ENCODE results near the gene VAT1.
A peak's percentile ranks its signal among the peaks of the same experiment; 100 is the strongest.

Gene VAT1

DNA sequence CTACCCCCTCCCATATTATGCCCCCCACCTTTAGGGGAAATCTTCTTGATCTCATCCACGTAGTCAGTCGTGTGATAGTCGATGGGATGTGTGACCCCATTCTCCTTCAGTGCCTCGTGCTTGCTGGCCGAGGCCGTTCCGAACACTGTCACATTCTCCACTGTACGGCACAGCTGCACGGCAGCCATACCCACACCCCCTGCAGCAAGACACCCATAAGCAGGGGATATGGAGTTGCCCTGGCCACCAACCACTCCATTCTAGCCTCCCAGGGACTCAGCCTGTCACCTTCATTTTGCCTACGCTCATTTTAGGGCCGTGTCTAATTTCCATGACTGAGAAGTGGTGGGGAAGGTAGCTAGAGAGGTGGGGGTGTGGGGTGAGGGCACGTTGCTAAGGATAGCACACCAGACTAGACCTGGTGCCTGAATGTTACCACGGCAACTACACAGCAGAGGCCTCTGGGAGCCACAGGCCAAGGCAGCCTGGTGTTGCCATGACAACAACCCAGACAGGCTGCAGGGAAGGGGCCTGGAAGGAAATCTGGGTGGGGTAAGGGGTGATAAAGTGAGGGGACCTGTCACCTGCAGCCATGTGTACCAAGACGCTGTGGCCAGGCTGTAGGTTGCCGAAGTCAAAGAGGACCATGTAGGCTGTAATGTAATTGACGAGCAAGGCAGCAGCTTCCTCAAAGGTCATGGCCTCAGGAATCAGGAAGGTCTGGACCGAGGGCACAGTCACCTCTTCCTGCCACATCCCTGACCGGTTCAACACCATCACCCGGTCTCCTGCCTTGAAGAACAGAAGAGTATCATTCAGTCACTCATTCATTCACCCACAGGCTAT is 4.0 kb downstream of the VAT1 start:
- peaks cover 17% of the 10 kb centered on the region; the same call in 1 of the 2 replicates for H3K36me3 ChIP-seq (ENCODE audit: insufficient read depth, low read length)
- H3K27me3 ChIP-seq (ENCODE audit: insufficient read depth, low read length) = no peaks in the 10 kb centered on the region
- peak overlapping the region; percentile 25; the same call in 1 of the 2 replicates for H3K27ac ChIP-seq (ENCODE audit: low read depth, low read length)
- H3K4me3 ChIP-seq (ENCODE audit: low read depth, low read length) = peak overlapping the region; percentile 17; the same call in 1 of the 2 replicates
- H3K4me1 ChIP-seq (ENCODE audit: control insufficient read depth, insufficient read depth, low read length, unreplicated experiment) = peaks cover 39% of the 10 kb centered on the region
- no peak overlapping the region for H2AFZ ChIP-seq (ENCODE audit: low read length, unreplicated experiment)
- H3K79me2 ChIP-seq (ENCODE audit: control insufficient read depth, insufficient read depth, low read length, unreplicated experiment) = peaks cover 32% of the 10 kb centered on the region

- H2AFZ ChIP-seq (ENCODE audit: low read length, unreplicated experiment) = no peak overlapping the region
- H3K27me3 ChIP-seq (ENCODE audit: insufficient read depth, low read length) = no peaks in the 10 kb centered on the region
- peaks cover 19% of the 10 kb centered on the region; the same call in 1 of the 2 replicates for H3K36me3 ChIP-seq (ENCODE audit: insufficient read depth, low read length)
- H3K4me1 ChIP-seq (ENCODE audit: control insufficient read depth, insufficient read depth, low read length, unreplicated experiment) = peaks cover 39% of the 10 kb centered on the region
- peaks cover 27% of the 10 kb centered on the region for H3K79me2 ChIP-seq (ENCODE audit: control insufficient read depth, insufficient read depth, low read length, unreplicated experiment)
- no peak overlapping the region for H3K4me3 ChIP-seq (ENCODE audit: low read depth, low read length)
- peak overlapping the region; percentile 59 for H3K27ac ChIP-seq (ENCODE audit: low read depth, low read length)
These were observed 6.0 kb downstream of the VAT1 start for GRCh38 chr17:43016216-43016615.

DNA sequence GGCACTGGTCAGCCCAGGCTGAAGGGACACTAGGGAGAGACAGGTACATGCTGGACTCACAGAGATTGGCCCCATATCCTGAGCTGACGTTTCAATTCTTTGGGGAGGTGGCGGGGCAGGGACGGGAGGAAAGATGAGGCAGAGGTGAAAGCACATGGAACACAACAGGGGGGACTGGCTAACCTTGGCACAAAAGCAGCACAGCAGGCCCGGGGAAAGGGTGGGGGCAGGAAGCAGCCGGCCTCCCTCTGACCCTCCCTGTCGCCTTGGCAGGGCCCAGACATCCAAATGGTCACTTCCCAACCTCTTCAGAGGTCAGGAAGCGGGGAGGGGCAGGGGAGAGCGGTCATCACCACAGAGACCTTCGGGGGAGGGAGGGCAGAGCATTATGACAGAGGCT is 6.6 kb downstream of the VAT1 start:
- H2AFZ ChIP-seq (ENCODE audit: low read length, unreplicated experiment) = no peak overlapping the region
- H3K4me1 ChIP-seq (ENCODE audit: control insufficient read depth, insufficient read depth, low read length, unreplicated experiment) = peaks cover 42% of the 10 kb centered on the region
- H3K4me3 ChIP-seq (ENCODE audit: low read depth, low read length) = no peak overlapping the region
- H3K27me3 ChIP-seq (ENCODE audit: insufficient read depth, low read length) = no peaks in the 10 kb centered on the region
- H3K27ac ChIP-seq (ENCODE audit: low read depth, low read length) = peak overlapping the region; percentile 59
- H3K36me3 ChIP-seq (ENCODE audit: insufficient read depth, low read length) = peaks cover 23% of the 10 kb centered on the region; the same call in 1 of the 2 replicates
- H3K79me2 ChIP-seq (ENCODE audit: control insufficient read depth, insufficient read depth, low read length, unreplicated experiment) = peaks cover 28% of the 10 kb centered on the region

GRCh38 chr17:43014649-43015542 is 7.3 kb downstream of the VAT1 start:
- Histone ChIP-seq H3K4me1 (ENCODE audit: control insufficient read depth, insufficient read depth, low read length, unreplicated experiment) (peaks cover 38% of the 10 kb centered on the region), H3K4me3 (ENCODE audit: low read depth, low read length) (no peak overlapping the region), H3K79me2 (ENCODE audit: control insufficient read depth, insufficient read depth, low read length, unreplicated experiment) (peaks cover 25% of the 10 kb centered on the region), H3K27me3 (ENCODE audit: insufficient read depth, low read length) (no peaks in the 10 kb centered on the region), H3K36me3 (ENCODE audit: insufficient read depth, low read length) (peaks cover 21% of the 10 kb centered on the region; the same call in 1 of the 2 replicates), H3K27ac (ENCODE audit: low read depth, low read length) (peak overlapping the region; percentile 59), H2AFZ (ENCODE audit: low read length, unreplicated experiment) (no peak overlapping the region)

DNA sequence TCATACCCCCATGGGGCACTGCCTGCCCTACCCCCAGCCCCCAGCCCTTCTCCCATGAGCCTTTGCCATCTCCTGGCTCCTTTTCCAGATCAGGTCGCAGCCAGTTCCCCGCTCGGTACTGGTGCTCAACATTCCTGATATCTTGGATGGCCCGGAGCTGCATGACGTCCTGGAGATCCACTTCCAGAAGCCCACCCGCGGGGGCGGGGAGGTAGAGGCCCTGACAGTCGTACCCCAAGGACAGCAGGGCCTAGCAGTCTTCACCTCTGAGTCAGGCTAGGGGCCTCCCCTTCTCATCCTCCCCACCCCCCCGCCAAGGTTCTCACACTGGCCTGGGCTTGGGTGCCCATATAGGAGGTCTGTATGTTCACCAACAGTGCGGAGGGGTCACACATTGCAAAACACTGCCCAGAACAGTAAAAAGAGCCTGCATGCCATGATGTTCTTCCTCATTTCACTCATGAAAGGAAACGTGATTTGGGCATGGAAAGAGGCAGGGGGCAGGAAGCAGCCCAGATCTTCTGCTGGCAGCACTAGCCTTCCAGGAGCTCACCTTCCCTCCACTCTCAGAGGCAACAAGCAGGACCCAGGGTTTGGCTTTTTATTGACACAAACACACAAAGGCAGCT is 8.1 kb downstream of the VAT1 start:
- Histone ChIP-seq H2AFZ (ENCODE audit: low read length, unreplicated experiment) (no peak overlapping the region), H3K4me1 (ENCODE audit: control insufficient read depth, insufficient read depth, low read length, unreplicated experiment) (peaks cover 32% of the 10 kb centered on the region), H3K27ac (ENCODE audit: low read depth, low read length) (no peak overlapping the region), H3K4me3 (ENCODE audit: low read depth, low read length) (no peak overlapping the region), H3K36me3 (ENCODE audit: insufficient read depth, low read length) (peaks cover 20% of the 10 kb centered on the region; the same call in 1 of the 2 replicates), H3K27me3 (ENCODE audit: insufficient read depth, low read length) (no peaks in the 10 kb centered on the region), H3K79me2 (ENCODE audit: control insufficient read depth, insufficient read depth, low read length, unreplicated experiment) (peaks cover 21% of the 10 kb centered on the region)

DNA sequence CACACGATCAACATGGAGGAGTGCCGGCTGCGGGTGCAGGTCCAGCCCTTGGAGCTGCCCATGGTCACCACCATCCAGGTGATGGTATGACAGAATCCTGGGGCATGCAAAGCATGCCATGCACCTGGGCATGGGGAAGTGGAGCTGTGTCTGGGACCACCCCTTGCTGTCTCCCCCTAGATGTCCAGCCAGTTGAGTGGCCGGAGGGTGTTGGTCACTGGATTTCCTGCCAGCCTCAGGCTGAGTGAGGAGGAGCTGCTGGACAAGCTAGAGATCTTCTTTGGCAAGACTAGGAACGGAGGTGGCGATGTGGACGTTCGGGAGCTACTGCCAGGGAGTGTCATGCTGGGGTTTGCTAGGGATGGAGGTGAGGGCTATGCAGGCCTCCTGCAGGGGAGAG is 8.9 kb downstream of the VAT1 start:
- Histone ChIP-seq H3K36me3 (ENCODE audit: insufficient read depth, low read length) (peaks cover 14% of the 10 kb centered on the region; the same call in 1 of the 2 replicates), H3K79me2 (ENCODE audit: control insufficient read depth, insufficient read depth, low read length, unreplicated experiment) (peaks cover 20% of the 10 kb centered on the region), H3K4me3 (ENCODE audit: low read depth, low read length) (no peak overlapping the region), H3K4me1 (ENCODE audit: control insufficient read depth, insufficient read depth, low read length, unreplicated experiment) (peaks cover 33% of the 10 kb centered on the region), H2AFZ (ENCODE audit: low read length, unreplicated experiment) (no peak overlapping the region), H3K27me3 (ENCODE audit: insufficient read depth, low read length) (no peaks in the 10 kb centered on the region), H3K27ac (ENCODE audit: low read depth, low read length) (no peak overlapping the region)

- no peaks in the 10 kb centered on the region for H3K27me3 ChIP-seq (ENCODE audit: insufficient read depth, low read length)
- H3K27ac ChIP-seq (ENCODE audit: low read depth, low read length) = no peak overlapping the region
- H3K4me3 ChIP-seq (ENCODE audit: low read depth, low read length) = no peak overlapping the region
- peaks cover 33% of the 10 kb centered on the region for H3K4me1 ChIP-seq (ENCODE audit: control insufficient read depth, insufficient read depth, low read length, unreplicated experiment)
- H3K79me2 ChIP-seq (ENCODE audit: control insufficient read depth, insufficient read depth, low read length, unreplicated experiment) = peaks cover 31% of the 10 kb centered on the region
- H2AFZ ChIP-seq (ENCODE audit: low read length, unreplicated experiment) = no peak overlapping the region
- peaks cover 7% of the 10 kb centered on the region; the same call in 1 of the 2 replicates for H3K36me3 ChIP-seq (ENCODE audit: insufficient read depth, low read length)
These were observed 10.3 kb downstream of the VAT1 start for GRCh38 chr17:43011728-43012472.

DNA sequence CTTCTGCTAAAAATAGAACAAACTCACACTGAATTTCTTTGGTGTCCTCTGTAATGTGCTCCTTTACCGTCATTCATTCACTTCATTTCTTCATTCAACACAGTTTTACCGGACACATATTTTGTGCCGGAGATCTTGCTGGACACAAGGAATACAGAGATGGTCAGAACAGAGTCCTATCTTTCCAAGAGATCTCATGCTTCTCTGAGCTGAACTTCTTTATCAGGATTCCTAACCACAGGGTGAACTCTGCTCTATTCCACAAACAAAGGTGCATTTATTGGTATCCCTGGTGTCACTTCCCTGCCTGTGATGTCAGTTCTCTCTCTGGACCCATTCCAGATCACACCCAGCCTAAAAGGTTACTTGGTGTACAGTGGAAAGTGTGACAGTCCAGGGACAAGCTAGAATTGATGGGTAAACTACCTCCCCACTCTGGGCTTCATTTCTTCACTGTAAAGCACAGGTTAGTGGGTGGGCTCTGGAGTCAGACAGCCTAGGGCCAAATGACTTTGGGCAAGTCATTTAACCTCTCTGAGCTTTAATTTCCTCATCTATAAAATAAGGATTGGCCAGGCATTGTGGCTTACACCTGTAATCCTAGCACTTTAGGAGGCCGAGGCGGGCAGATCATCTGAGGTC is 11.4 kb downstream of the VAT1 start:
- Histone ChIP-seq H3K27me3 (ENCODE audit: insufficient read depth, low read length) (no peaks in the 10 kb centered on the region), H2AFZ (ENCODE audit: low read length, unreplicated experiment) (no peak overlapping the region), H3K4me3 (ENCODE audit: low read depth, low read length) (no peak overlapping the region), H3K36me3 (ENCODE audit: insufficient read depth, low read length) (peaks cover 7% of the 10 kb centered on the region; the same call in 1 of the 2 replicates), H3K79me2 (ENCODE audit: control insufficient read depth, insufficient read depth, low read length, unreplicated experiment) (peaks cover 34% of the 10 kb centered on the region), H3K27ac (ENCODE audit: low read depth, low read length) (no peak overlapping the region), H3K4me1 (ENCODE audit: control insufficient read depth, insufficient read depth, low read length, unreplicated experiment) (peaks cover 29% of the 10 kb centered on the region)

GRCh38 chr17:43006639-43007551 is 15.3 kb downstream of the VAT1 start, which contains the start of gene IFI35:
TSS of gene IFI35 (plus strand) at chr17:43006784. CDS start at chr17:43006948, 164 bp downstream.
- Histone ChIP-seq H3K4me1 (ENCODE audit: control insufficient read depth, insufficient read depth, low read length, unreplicated experiment) (peaks cover 34% of the 10 kb centered on the region), H3K27me3 (ENCODE audit: insufficient read depth, low read length) (no peaks in the 10 kb centered on the region), H2AFZ (ENCODE audit: low read length, unreplicated experiment) (no peak within 1 kb of the TSS), H3K79me2 (ENCODE audit: control insufficient read depth, insufficient read depth, low read length, unreplicated experiment) (peaks cover 37% of the 10 kb centered on the region), H3K27ac (ENCODE audit: low read depth, low read length) (peak within 1 kb of the TSS; percentile 94), H3K4me3 (ENCODE audit: low read depth, low read length) (peak within 1 kb of the TSS; percentile 92), H3K36me3 (ENCODE audit: insufficient read depth, low read length) (peaks cover 16% of the 10 kb centered on the region; the same call in 1 of the 2 replicates)
